Spleen (tissue), 7 donors: ENCODE data around the gene MUCL3.

Experiments used
- POLR2A ChIP-seq, 3 donors: fragments of 450-650 bp; IDR thresholded peaks; one replicate each; pipeline ENCODE4 v1.5.1; 2017; ENCODE audit warnings: antibody characterized with exemption in 3 of 3, mild to moderate bottlenecking in 1 of 3
- POLR2AphosphoS5 ChIP-seq, 3 donors: sonication (generic); formaldehyde crosslinking; IDR thresholded peaks; one replicate each; pipeline ENCODE4 v1.5.1; 2017; ENCODE audit warnings: antibody characterized with exemption in 3 of 3
- TF ChIP-seq, protein P1 (sequence below), 11 experiments: fragments of 200-600 bp in 7 of 11; fragments of 450-650 bp in 4 of 11; sonication (generic) in 4 of 11; IDR thresholded peaks in 8 of 11; conservative IDR thresholded peaks in 3 of 11; 1 replicate in 7 of 11; 2 replicates in 4 of 11; pipeline versions ENCODE4 v1.4.0 to v1.8.0; 2016 to 2021; ENCODE audit warnings: antibody characterized with exemption in 11 of 11, inconsistent platforms in 4 of 11, mild to moderate bottlenecking in 1 of 11
- donor health status: DM: no; HTN: no; CAD: no; lungs with moderate emphysema.
- donor health status: DM: no; HTN: no; CAD: no.
- donor health status: DM: no; HTN: no; CAD: no.

DNA sequence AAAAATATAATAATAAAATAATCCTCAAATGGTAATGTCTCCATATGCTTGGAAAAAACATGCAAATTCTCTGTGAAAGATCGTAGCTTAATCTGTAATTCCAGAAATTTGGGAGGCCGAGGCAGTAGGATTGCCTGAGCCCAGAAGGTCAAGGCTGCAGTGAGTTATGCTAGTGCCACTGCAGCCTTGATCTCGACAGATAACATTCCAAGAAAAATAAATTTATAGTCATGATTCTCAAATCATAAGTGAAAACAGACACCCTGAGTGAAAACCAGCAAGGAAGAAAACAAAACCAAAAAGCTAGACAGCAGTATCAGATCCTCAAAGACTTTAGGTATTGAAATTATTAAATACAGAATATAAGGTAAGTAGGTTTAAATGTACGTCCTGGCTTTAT, 38.9 kb downstream of the MUCL3 start:
- TF ChIP-seq, protein P1, sequence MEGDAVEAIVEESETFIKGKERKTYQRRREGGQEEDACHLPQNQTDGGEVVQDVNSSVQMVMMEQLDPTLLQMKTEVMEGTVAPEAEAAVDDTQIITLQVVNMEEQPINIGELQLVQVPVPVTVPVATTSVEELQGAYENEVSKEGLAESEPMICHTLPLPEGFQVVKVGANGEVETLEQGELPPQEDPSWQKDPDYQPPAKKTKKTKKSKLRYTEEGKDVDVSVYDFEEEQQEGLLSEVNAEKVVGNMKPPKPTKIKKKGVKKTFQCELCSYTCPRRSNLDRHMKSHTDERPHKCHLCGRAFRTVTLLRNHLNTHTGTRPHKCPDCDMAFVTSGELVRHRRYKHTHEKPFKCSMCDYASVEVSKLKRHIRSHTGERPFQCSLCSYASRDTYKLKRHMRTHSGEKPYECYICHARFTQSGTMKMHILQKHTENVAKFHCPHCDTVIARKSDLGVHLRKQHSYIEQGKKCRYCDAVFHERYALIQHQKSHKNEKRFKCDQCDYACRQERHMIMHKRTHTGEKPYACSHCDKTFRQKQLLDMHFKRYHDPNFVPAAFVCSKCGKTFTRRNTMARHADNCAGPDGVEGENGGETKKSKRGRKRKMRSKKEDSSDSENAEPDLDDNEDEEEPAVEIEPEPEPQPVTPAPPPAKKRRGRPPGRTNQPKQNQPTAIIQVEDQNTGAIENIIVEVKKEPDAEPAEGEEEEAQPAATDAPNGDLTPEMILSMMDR (IDR thresholded peaks at IDR 0.05 in 8 of 11, conservative IDR thresholded peaks at IDR 0.05 in 3 of 11), result no peak
- TF ChIP-seq POLR2A (IDR thresholded peaks at IDR 0.05) (no peak), POLR2AphosphoS5 (IDR thresholded peaks at IDR 0.05) (no peak)
